HG03520 (cell line): Measurements from ENCODE around the gene EZR.

Source experiments
- ATAC-seq: cut with Tn5 transposase; IDR thresholded peaks from one replicate; pipeline ENCODE4 v1.9.1; 2021; ENCODE audit warnings: mild to moderate bottlenecking, moderate library complexity; ENCODE audit not compliant: unreplicated experiment

EZR gene

DNA sequence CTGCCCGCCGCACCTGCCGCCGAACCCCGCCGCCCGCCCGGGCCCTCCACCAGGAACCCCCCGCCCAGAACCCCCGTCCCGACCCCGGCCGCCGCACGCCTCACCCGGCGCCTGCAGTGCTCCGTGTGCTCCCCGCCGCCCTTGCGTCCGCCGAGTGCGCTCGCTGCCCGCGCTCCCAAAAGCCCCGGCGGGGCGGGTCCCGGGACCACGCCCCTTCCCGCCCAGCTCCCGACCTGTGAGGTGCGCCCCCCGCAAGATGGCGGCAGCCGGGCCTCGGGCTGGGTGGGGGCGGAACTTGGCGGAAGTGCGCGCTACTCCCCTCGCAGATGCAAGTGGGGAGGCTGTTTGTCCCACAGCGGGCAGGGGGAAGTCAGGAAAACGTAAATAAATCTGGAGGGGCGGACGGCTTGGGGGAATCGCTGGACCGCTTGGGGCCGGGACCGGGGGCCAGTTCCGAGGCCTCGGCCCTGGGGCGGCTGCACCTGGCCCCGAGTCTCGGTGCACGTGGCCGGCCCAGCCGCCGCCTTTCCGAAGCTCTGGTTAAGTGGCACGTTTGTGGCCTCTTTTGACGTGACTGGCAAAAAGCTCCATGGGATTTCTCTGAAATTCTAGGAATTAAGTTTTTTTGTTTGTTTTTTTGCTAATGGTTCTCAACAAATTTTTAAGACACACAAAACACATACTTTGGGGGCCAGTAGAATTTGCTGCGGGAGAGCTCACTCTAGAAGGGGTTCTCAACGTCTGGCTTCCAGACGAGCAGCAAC lies at the start of gene EZR:
Gene EZR, minus strand, starts transcription at position 156 of the 764 bp plus-strand sequence. CDS start 1,275 bp downstream, outside the sequence.
- peak; percentile 40 for ATAC-seq

GRCh38 chr6:158868122-158868480 lies 48.9 kb upstream of the EZR start:
- no peak for ATAC-seq

DNA sequence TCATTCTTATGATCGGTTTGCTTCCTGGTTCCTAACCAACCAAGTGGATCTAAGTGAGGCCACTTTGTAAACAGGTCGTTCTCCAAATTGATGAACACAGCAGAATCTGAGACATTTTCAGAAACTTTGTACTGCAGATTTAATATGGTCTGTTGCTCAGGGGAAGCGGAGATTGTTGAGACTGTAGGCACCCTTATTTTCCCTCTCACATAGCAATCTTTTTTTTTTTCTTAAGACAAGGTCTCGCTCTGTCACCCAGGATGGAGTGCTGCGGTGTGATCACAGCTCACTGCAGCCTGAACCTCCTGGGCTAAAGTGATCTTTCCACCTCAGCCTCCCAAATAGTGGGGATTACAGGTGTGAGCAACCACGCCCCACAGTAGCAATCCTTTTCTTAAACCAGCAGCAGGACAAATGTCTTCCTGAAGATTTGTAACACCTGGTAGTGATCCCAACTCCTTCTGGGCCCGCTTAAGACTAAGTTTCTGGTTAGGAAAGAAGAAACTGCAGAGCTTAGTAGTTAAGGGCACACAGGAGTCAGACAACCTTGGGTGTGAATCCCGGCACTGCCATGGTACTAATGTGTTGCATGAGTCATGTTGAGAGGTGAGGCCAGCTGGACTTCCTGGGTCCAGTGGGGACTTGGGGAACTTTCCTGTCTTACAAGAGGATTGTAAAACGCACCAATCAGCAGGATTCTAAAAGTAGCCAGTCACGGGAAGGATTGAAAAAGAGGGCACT lies 48.4 kb upstream of the EZR start:
- no peak for ATAC-seq

- no peak for ATAC-seq
These were observed 46.6 kb upstream of the EZR start for GRCh38 chr6:158865769-158866168.

DNA sequence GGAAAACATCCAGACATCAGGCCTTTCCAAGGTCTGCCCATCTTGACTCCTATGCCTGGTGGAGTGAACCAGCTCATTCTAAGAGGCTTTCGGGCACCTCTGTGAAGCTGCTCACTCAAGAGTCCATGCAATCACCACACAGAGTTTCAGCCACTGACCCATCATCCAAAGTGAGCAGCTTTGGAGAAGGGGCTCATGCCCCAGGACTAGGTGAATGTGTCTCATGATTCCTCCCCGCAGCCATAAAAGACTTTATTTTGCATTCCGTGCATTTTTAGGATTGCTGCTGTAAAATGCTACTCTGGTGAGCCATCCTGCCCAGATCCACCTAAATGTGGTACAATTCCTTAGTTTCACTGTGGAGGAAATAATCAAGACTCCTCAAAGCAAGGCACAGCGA lies 44.5 kb upstream of the EZR start:
- no peak for ATAC-seq

GRCh38 chr6:158861686-158862381 lies 42.7 kb upstream of the EZR start:
- no peak for ATAC-seq

DNA sequence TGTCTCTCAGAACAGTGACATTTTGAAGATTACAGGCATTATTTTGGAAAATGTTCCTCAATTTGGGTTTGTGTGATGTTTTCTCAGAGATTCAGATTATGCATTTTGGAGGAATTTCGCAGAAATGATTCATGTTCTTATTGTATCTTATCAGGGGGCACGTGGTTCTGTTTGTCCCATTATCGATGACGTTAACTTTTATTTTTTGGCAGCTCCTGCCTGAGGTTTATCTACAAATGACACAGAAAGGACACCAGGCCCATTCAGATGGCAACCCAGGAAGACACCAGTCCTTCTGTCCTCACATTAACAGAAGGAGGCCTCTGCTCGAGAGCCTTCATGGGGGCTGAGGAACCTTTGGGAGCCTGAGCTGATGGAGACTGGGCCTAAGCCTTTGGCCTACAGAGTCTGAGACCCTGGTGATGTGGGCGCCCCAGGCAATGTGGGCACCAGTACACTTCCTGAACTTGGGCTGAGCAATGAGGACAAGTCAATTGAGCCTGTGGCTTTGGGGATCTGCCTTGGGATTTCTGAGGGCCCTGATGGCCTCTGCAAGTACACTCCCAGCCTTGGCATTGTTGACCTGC lies 41.2 kb upstream of the EZR start:
- ATAC-seq: no peak

DNA sequence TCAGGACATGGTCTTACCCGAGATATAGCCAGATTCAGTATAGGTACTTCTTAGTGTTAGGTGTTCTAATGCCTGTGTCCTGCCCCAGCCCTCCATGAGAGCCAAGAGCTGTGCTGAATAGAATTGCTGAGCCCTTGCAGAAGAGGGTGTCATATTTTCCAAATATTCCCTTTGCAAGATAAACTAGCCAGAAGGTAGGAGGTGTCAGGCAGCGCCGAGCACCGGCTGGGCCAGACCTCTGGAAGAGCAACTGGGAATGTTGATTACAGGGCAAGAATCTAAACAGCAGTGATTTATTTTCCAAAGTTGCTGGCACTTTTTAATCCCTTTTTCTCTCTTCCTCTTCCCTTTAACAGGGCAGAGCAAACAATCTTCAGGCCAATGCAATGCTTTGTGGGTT lies 37.1 kb upstream of the EZR start:
- no peak for ATAC-seq

DNA sequence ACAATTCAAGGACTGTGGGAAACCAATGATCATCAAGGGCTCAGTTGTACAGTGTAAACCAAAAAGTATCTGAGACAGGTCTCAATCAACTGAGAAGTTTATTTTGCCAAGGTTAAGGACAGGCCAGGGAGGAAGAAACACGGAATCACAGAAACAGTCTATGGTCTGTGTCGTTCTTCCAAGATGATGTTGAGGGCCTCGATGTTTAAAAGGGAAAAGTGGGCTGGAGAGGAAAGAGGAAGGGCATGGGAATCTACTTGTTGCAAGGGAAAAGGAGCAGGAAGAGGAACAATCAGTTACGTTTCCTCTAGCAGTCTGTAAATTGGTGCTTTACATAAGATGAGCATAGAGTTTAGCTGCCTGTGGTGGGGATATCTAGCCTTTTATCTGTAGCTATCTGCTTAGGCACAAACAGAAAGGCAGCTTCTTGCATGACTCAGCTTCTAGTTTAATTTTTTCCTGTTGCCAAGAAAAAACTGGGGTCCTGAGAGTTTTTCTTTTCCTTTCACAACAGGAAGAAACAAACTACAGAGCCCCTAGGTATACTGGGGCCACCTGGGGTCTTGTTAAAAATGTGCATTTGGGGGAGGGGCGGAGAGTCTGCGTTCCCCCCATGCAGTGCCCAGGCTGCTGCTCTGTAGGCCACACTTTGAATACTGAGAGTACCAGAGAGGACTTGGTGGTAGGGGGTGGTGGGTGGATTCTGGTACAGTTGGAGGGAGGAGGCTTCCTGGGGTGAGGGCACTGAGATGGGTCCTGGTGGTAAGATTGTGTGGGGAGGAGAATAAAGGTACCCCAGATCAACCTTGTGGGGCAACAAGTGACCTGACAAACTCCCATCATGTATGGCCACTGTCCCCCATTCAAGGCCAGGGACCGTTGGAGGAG lies 35.3 kb upstream of the EZR start:
- ATAC-seq: no peak

DNA sequence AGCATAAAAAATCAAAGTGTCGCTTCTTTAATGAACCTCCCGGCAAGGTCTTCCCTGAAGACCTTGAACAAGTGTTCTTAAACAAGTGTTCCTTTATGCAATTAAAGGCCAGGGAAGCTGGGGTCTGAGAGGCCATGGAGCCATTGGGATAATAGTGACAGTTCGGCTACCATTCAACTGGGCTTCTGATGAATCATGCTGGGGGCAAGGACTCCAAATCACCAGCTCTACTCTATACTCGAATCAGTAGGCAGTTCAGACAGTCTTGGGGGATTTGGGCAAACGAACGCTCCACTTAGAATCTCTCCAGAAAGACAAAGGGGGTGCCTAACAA lies 34.7 kb upstream of the EZR start:
- no peak for ATAC-seq

DNA sequence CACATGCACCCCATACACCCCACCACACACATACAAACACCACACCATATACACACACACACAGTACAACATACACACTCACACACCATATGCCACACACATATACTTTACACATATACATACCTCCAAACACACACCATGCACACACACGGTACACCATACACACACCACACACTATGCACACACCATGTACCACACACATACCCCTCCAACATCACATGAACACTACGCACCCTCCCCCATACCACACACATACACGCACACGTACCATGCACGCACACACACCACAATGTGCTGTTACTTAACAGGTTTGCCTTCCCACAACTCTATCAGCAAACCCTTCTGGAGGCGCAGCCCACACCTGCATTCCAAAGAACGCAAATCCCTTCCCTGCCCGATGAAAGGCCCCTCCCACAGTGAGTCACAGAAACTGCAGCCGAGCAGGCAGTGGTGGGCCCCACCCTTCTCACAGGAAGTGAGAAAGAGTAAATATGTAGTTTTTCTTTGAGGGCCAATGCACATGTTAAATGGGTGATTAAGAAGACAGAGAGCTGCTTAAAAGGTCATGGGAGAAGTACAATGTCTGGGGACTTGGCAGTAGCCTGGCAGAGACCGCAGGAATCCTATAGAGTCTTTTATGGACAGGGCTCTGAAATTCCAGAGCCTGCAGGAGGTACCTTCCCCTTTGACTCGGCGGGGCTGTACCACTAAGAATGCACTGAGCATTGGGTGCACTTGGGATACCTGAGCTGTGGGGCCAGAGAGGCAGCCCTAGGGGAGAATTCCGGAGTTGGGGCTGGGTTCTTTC lies 34.1 kb upstream of the EZR start:
- peak; percentile 76 for ATAC-seq

DNA sequence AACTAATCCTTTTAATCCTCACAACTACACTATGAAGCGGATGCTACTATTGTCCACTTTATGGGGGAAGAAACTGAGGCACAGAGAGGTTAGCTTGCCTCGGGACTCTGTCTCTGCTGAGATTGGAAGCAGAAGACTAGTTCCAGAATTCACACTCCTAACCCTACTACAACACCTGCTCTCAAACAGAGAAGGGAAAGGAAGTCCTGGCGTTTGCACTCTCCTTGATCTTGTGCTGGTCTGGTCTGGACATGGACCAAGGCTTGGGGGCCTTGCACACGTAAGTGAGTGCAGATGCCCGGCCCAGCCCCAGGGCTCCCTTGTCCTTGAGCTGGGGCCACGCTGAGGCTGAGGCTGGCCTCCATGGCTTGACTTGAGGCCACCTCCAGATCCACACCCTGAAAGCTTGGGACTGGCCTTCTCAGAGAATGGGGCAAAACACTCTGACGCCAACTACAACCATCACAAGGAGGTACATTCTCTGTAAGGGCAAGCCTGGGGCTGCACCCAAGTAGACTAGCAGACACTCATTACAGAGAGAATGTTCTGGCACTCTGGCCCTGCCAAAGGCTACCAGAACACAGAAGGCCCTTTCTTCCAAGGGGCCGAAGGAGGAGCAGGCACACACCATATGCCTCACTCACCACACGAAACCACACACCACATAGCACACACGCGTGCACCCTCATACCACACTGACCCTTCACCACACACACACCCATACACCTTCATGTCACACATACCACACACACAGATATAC lies 33.3 kb upstream of the EZR start:
- ATAC-seq: no peak

DNA sequence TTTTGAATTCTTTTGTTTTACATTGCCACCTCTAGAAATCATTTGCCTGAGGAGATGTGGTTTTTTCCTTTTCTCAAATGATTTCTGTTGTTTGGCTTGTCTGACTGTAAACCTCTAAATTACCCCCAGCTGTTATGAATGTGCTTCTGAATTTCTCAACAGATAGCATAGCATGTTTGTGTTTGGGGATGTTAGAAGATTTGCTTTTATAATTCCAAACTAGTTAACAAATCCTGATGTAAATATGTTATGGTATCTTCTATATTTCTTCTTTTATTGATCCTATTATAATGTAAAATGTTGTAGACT lies 31.6 kb upstream of the EZR start:
- ATAC-seq: no peak

DNA sequence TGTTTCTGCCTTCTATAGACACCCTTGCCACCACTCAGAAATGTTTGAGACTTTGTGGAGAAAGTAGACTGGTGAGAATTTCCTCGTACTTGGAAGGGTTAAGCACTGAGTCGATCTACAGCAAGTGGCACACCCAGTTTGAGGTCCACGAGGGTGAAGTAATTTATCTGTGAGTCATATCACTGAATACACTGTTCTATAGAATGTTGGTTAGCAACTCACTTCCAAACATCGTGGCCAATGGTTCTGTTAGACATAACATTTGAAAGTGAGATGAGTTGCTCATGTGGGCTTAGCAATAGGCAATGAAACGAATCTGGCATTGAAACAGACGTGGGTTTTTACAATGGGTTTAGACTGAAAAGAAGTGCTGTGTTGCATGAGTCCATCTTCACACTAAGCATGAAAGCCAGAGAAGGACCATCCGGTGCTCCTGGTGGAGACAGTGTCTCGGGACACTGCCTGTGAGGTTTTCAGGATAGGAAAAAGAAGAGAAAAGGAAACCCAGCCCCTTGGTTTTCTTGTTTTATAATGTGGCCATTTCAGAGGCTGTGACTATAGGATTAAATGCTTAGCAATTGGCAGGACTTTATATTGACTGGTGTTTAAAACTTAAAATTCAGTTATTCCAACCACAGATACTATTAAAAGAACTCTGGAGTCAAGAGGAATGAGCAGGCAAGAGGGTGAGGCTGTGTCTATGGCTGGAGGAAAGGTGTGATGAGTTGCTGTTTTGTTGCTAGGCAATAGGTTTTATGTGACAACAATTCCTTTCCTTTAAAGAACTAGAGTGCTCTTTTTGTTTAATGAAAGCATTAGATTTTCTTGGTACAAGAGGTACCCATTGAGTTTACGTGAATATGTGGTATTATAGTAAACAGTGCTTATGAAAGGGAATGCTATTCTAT lies 31.0 kb upstream of the EZR start:
- ATAC-seq: peak; percentile 36

DNA sequence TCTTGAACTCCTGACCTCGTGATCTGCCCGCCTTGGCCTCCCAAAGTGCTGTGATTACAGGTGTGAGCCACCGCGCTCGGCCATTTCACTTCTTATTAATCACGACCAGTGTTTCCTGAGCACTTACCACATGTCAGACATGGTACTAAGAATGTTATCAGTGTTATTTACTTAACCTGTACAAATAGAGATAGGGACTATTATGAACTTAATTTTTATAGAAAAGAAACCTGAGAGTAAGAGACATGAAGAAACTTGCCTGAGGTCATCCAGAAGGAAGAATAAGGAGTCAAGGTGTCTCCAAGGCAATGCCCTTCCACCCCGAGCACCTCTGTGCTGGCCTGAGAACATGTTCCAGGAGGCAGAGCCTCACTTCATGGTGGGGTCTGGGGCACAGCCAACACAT lies 29.3 kb upstream of the EZR start:
- ATAC-seq: no peak

GRCh38 chr6:158847786-158848185 lies 28.6 kb upstream of the EZR start:
- ATAC-seq: no peak

DNA sequence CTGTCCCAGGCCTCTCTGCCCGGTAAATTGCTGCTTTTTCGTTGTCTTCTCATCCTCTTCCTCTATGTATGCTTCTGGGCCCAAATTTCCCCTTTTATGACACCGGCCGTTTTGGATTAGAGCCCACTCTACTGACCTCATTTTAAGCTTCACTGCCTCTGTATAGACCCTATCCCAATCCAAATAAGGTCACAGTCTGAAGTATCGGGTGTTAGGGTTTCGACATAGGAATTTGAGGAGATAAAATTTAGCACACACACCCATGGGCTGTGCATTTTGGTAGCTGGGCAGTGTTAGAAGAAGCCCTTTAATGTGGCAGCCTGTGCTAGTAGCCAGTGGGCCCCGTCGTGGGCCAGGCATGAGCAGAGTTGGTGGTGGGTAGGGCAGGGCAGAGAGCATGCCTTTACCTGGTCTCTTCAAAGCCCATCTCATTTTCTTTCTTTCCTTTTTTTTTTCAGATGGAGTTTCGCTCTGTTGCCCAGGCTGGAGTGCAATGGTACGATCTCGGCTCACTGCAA lies 27.9 kb upstream of the EZR start:
- no peak for ATAC-seq
